Measurements from ENCODE around the gene TPRG1.

TPRG1 gene

DNA sequence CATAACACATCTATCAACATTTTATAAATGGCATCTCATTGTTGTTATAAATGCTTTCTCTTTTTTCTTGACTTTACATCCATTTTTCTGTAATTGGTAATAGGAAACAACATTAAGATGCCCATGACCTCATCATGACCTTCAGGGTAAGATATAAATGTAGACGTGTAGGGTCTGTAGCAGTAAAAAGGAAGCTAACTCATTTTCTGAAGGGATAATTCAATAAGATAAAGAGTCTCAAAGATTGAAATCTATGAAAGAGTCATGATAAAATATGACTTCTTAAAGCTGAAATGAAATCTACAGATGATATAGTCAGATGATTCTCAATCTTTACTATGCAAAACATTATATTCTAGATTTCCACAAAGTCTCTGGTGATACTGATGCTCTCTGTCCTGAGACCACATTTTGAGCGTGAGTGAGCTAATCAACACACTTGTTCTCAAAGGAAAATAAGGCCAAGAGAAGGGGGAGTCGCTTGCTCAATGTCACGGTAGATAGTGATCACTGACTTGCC, 38.5 kb downstream of the TPRG1 start:
- H3K4me3 ChIP-seq (ENCODE audit: low read depth, low read length): no peak overlapping the region
- DNase-seq (ENCODE audit: low read depth, low spot score): no peak
- ChIA-PET CTCF (interaction anchor here (0.6 to 1.4 kb wide), 2 partner anchors 22 to 1443 kb away, joined by 3 to 7 read pairs; no protein-coding TSS in a partner anchor), POLR2A (no interaction called here)
- no peak for TF ChIP-seq CTCF (IDR thresholded peaks at IDR 0.05; ENCODE audit: insufficient read depth, low read length, missing control alignments)

DNA sequence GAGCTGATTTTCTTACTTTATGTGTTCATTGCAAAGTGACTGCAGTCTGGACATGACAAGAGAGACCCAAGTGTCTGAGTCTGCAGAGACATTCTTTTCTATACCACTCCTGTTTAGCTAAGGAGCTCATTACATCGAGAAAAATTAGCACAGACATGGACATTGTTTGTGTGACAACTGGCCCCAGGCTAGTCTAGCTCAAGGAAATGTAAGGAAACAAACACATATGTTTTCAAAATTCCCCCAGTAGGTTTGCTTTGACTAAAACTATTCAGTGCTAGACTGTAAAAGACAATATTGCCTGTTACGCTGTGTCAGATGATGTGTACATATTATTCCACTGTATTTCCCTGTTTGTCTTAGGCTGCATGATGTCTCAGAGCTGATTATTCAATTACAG, 40.9 kb downstream of the TPRG1 start:
- CTCF ChIA-PET: no interaction called here
- no peak overlapping the region for H3K4me3 ChIP-seq (ENCODE audit: low read depth, low read length)
- POLR2A ChIA-PET: no interaction called here
- no peak for DNase-seq (ENCODE audit: low read depth, low spot score)
- TF ChIP-seq CTCF (IDR thresholded peaks at IDR 0.05; ENCODE audit: insufficient read depth, low read length, missing control alignments): no peak

DNA sequence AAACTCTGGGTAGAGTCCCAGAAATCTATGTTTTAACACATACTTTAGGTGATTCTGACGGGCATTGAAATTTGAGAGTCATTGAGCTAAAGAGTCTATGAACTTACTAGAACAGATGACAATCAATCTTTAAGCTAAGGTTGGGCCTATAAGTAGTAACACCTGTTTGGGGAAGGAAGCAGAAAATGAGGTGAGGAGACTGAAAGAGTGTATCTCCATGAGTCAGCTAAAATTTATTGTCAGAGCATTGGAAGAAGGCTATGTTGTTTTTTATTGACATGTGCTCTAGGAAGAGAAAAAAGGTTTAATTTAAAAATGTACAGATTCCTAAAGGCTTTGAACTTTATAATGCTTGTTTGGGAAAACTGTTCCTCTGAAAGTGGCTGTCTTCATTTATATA, 42.9 kb downstream of the TPRG1 start:
- ChIA-PET POLR2A (no interaction called here), CTCF (no interaction called here)
- no peak for TF ChIP-seq CTCF (IDR thresholded peaks at IDR 0.05; ENCODE audit: insufficient read depth, low read length, missing control alignments)
- DNase-seq (ENCODE audit: low read depth, low spot score): no peak
- no peak overlapping the region for H3K4me3 ChIP-seq (ENCODE audit: low read depth, low read length)

- POLR2A ChIA-PET: no interaction called here
- no peak overlapping the region for H3K4me3 ChIP-seq (ENCODE audit: low read depth, low read length)
- no peak for TF ChIP-seq CTCF (IDR thresholded peaks at IDR 0.05; ENCODE audit: insufficient read depth, low read length, missing control alignments)
- CTCF ChIA-PET: no interaction called here
- no peak for DNase-seq (ENCODE audit: low read depth, low spot score)
These were observed 51.3 kb downstream of the TPRG1 start for GRCh38 chr3:189222927-189223636.

- POLR2A ChIA-PET: no interaction called here
- no peak overlapping the region for H3K4me3 ChIP-seq (ENCODE audit: low read depth, low read length)
- DNase-seq (ENCODE audit: low read depth, low spot score): no peak
- CTCF ChIA-PET: interaction anchor here (0.9 kb wide), 1 partner anchor 10 kb away, joined by 3 read pairs; no protein-coding TSS in a partner anchor
- no peak for TF ChIP-seq CTCF (IDR thresholded peaks at IDR 0.05; ENCODE audit: insufficient read depth, low read length, missing control alignments)
These were observed 53.7 kb downstream of the TPRG1 start for GRCh38 chr3:189225431-189225830.

GRCh38 chr3:189227249-189227648, 55.5 kb downstream of the TPRG1 start:
- no peak overlapping the region for H3K4me3 ChIP-seq (ENCODE audit: low read depth, low read length)
- ChIA-PET CTCF (no interaction called here), POLR2A (no interaction called here)
- no peak for DNase-seq (ENCODE audit: low read depth, low spot score)
- no peak for TF ChIP-seq CTCF (IDR thresholded peaks at IDR 0.05; ENCODE audit: insufficient read depth, low read length, missing control alignments)

Data from AG04449 (cell line).